Central memory CD8-positive, alpha-beta T cell (primary cell): ENCODE results near the gene CBLIF.
"Not testable (repeated sequence)": the region's sequence is repeated elsewhere in the genome, so short reads cannot be mapped to it uniquely, and the experiment has no call there.

ENCODE experiments used
- ATAC-seq: fragments of 150-1000 bp; cut with Tn5 transposase; replicated peaks from 2 replicates; pipeline ENCODE4 v1.10.0; 2022; ENCODE audit warnings: mild to moderate bottlenecking, moderate FRiP score, moderate number of reproducible peaks; ENCODE audit not compliant: poor library complexity, severe bottlenecking; ENCODE audit errors: extremely low read depth
- DNase-seq, 2 donors: peaks; one replicate each; pipeline ENCODE4 v3.0.0; 2021; ENCODE audit warnings: low spot score in 2 of 2
- H3K27ac Mint-ChIP-seq: one replicate; pipeline ENCODE4 v1.8.0; 2022; ENCODE audit warnings: low read depth, mild to moderate bottlenecking, moderate library complexity, mixed read lengths
- H3K27me3 Mint-ChIP-seq: one replicate; pipeline ENCODE4 v1.8.0; 2022; ENCODE audit warnings: mixed read lengths
- H3K36me3 Mint-ChIP-seq: one replicate; pipeline ENCODE4 v1.8.0; 2022; ENCODE audit warnings: mild to moderate bottlenecking, moderate library complexity, mixed read lengths; ENCODE audit not compliant: insufficient read depth
- H3K4me1 Mint-ChIP-seq: one replicate; pipeline ENCODE4 v1.8.0; 2022; ENCODE audit warnings: mixed read lengths
- H3K4me3 Mint-ChIP-seq: one replicate; pipeline ENCODE4 v1.8.0; 2022; ENCODE audit warnings: mild to moderate bottlenecking, moderate library complexity, mixed read lengths
- H3K9me3 Mint-ChIP-seq: one replicate; pipeline ENCODE4 v1.8.0; 2022; ENCODE audit warnings: mixed read lengths

CBLIF gene

DNA sequence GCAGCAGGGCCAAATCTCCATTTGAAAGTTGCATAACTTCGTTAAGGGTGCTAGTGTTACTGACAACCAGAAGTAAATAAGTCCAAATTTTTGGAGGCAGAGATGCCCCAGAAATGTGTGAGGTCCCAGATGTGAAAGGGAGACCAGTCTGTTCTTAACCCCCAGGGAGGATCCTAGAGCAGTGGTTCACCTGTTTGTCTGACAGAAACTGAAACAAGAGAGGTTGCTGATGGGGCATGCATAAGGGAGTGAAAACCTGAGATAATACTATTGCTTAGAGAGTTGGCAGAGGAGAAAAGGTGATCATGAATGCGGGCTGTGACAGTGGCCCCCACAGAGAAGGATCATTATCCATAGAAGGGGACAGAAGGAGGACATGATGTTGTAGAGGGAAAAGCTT, 3.8 kb downstream of the CBLIF start:
- no peak for ATAC-seq
- Mint-ChIP-seq H3K36me3 (peaks cover 1% of the 10 kb centered on the region), H3K9me3 (no peaks in the 10 kb centered on the region), H3K27me3 (peaks cover 34% of the 10 kb centered on the region), H3K4me1 (no peaks in the 10 kb centered on the region), H3K4me3 (no peak overlapping the region), H3K27ac (no peak overlapping the region)
- no peak for DNase-seq

DNA sequence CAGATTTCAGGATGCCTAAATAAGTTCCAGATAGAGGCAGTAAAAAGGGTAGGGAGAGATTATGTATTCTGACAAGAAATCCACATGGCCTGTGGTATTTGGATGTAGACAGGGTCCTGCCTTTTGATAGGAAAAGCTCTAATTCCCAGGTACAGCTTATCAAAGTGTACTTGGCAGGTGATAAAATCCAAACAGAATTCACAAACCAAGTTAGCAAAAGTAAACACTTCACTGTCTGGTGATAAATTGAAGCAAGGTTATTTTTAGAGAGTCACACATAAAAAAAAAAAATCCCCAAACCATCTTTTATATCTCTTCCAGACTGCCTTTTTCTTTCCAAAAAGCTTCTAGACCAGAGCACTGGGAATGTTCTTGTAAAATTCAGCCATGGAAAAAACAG, 5.7 kb downstream of the CBLIF start:
- no peak overlapping the region for H3K4me3 Mint-ChIP-seq
- peaks cover 48% of the 10 kb centered on the region for H3K27me3 Mint-ChIP-seq
- ATAC-seq: no peak
- H3K36me3 Mint-ChIP-seq: peaks cover 1% of the 10 kb centered on the region
- no peak for DNase-seq
- no peak overlapping the region for H3K27ac Mint-ChIP-seq
- no peaks in the 10 kb centered on the region for H3K9me3 Mint-ChIP-seq
- no peaks in the 10 kb centered on the region for H3K4me1 Mint-ChIP-seq

DNA sequence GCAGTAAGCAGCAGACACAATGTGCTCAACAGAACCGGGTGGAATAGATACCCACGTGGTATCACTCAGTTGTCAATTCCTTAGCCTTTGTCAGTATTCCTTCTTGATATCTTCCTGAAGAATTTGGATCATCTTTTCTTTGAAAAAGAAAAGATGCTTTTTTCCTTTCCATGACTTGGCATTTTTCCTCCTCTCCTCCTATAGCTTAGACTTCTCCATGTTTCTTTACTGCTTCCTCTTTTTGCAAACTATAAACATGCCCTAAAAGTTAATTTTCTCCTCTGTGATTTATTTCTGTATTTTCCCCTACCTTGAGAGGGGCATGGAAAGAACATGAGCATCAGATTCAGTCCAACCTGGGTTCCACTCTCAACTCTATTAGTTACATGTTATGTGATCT, 11.7 kb downstream of the CBLIF start:
- DNase-seq (no peak), ATAC-seq (no peak)
- no peak overlapping the region for H3K4me3 Mint-ChIP-seq
- no peaks in the 10 kb centered on the region for H3K4me1 Mint-ChIP-seq
- H3K27me3 Mint-ChIP-seq: peaks cover 49% of the 10 kb centered on the region
- H3K9me3 Mint-ChIP-seq: no peaks in the 10 kb centered on the region
- no peak overlapping the region for H3K27ac Mint-ChIP-seq
- peaks cover 2% of the 10 kb centered on the region for H3K36me3 Mint-ChIP-seq

DNA sequence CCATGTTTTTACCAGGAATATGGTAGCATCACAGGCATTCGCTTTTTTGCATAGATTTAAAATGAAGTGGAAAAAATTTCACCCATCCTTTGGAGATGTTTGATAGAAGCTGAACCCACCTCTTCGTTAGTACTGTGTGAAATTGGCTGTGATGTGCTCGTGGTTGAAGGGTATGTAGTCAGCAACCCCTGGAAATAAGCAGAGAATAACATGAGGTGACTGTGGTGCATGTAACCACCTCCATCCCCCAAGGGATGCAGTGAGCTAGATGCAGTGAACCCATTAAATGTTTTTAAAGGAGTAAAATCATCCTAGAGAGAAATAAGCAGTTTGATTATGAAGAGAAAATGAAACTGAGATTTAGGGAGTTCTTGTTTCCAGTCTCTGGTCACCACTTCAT, 15.9 kb downstream of the CBLIF start:
- Mint-ChIP-seq H3K4me3 (no peak overlapping the region), H3K36me3 (peaks cover under 1% of the 10 kb centered on the region), H3K27me3 (peaks cover 20% of the 10 kb centered on the region), H3K27ac (no peak overlapping the region), H3K9me3 (no peaks in the 10 kb centered on the region), H3K4me1 (no peaks in the 10 kb centered on the region)
- DNase-seq (no peak), ATAC-seq (no peak)

DNA sequence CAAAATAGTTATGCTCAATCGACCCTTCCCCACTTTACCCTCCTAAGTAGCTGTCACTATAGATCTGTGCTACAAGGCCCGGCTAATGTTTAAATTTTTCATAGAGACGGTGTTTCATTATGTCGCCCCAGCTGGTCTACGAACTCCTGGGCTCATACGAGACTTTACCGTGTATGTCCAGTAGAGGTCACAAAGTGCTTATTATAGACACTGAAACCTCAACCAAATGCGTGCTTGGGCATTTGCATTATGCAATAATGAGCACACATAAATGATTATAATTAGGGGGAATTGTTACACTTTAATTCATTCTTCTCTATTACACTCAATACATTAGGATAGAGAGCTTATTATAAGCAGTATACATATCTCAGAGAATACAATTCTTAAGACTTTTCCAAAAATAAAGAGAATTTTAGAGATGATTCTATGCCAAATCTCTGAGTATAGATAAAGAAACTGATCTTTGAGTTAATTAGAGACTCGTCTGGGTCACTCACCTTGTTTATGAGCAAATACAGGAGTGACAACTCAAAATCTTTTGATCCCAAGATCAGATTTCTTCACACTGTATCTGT, 22.2 kb downstream of the CBLIF start:
- Mint-ChIP-seq H3K4me1 (peaks cover 6% of the 10 kb centered on the region), H3K36me3 (no peaks in the 10 kb centered on the region), H3K9me3 (no peaks in the 10 kb centered on the region), H3K27ac (no peak overlapping the region), H3K27me3 (peaks cover 20% of the 10 kb centered on the region), H3K4me3 (no peak overlapping the region)
- ATAC-seq (peak; percentile 28), DNase-seq (no peak)

DNA sequence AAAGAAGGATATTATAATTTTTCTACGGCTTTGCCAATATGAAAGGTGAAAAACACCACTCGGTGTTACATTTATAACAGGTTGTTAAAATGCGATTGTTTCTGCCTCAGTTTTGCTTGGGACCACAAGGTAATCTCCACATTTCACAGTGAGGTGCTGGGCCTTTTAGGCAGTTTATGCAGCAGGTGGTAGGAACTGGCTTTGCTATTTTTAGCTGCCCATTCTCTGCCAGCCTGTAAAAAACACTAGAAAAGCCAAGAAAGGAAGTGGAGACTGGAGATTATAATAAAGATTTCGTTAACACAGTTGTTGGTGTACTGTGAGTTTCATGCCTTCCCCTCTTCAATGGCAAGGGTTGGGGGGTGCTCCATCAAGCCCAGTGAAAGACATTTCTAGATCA, 26.7 kb downstream of the CBLIF start:
- DNase-seq: no peak
- H3K27me3 Mint-ChIP-seq: peaks cover 9% of the 10 kb centered on the region
- H3K4me1 Mint-ChIP-seq: peaks cover 11% of the 10 kb centered on the region
- H3K36me3 Mint-ChIP-seq: peaks cover 1% of the 10 kb centered on the region
- no peak for ATAC-seq
- H3K9me3 Mint-ChIP-seq: no peaks in the 10 kb centered on the region
- H3K27ac Mint-ChIP-seq: no peak overlapping the region
- H3K4me3 Mint-ChIP-seq: no peak overlapping the region

DNA sequence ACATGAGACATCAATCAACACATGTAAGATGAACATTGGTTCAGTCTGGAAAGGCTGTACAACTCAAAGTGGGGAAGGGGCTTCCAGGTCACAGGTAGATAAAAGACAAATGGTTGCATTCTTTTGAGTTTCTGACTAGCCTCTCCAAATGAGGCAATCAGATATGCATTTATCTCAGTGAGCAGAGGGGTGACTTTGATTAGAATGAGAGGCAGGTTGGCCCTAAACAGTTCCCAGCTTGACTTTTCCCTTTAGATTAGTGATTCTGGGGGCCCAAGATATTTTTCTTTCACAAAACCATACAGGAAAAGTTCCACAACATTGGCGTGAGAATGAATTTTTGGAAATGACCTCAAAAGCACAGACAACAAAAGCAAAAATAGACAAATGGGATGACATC, 28.9 kb downstream of the CBLIF start:
- not testable (repeated sequence) for H3K36me3 Mint-ChIP-seq, ATAC-seq, DNase-seq, H3K4me3 Mint-ChIP-seq, H3K27me3 Mint-ChIP-seq, H3K27ac Mint-ChIP-seq, H3K9me3 Mint-ChIP-seq, H3K4me1 Mint-ChIP-seq

DNA sequence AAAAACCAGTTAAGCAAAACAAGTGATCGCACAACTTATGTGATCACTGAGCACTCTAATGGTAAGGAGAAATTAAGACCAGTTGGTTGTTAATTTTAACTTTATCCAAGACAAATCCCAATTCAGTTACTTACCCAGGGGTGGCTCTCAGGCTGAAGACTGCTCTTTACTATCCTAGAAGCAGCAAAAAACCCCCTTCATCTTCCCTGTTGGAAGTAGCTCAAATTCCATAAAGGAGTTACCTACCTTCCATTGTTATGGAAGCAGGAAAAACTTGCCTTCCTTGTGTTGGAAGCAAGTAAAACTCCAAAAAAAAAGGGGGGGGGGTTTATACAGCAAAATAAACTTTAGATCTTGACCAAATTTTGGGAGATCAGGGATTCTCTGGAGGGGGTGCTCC, 29.5 kb downstream of the CBLIF start:
- Mint-ChIP-seq H3K27me3 (no peaks in the 10 kb centered on the region), H3K4me3 (no peak overlapping the region), H3K4me1 (peaks cover 12% of the 10 kb centered on the region), H3K36me3 (peaks cover 5% of the 10 kb centered on the region), H3K9me3 (no peaks in the 10 kb centered on the region), H3K27ac (no peak overlapping the region)
- no peak for DNase-seq
- no peak for ATAC-seq

DNA sequence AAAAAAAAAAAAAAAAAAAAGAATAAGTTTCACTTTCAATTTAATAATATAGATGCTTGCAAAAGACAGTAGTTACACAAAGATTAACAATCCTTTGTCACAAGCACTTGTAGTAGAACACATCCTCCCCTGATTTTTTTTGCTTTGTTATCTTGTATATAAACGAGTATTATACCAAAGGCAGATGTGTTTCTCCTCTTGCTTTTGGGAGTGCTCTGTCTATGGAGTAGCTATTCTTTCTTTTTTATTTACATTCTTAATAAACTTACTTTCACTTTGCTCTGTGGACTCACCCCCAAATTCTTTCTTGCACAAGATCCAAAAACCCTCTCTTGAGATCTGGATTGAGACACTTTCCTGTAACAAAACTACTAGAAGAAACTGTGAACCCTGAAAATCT, 31.3 kb downstream of the CBLIF start:
- no peak for DNase-seq
- H3K4me3 Mint-ChIP-seq: peak overlapping the region; percentile 50
- H3K27ac Mint-ChIP-seq: no peak overlapping the region
- no peaks in the 10 kb centered on the region for H3K9me3 Mint-ChIP-seq
- H3K36me3 Mint-ChIP-seq: peaks cover 11% of the 10 kb centered on the region
- ATAC-seq: no peak
- no peaks in the 10 kb centered on the region for H3K27me3 Mint-ChIP-seq
- peaks cover 17% of the 10 kb centered on the region for H3K4me1 Mint-ChIP-seq

DNA sequence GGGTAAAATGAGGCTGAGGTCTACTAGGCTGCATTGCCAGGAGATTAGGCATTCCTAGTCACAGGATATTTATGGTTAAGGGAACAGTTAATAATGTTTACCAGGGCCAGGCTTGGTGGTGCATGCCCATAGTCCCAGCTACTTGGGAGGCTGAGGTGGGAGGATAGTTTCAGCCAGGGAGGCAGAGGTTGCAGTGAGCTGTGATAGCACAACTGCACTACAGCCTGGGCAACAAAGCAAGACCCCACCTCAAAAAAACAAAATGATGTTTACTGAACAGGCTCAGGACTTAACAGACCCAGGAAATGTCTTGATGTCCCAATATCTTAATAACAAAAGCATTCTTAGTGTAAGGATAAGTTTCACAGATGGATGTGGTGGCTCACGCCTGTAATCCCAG, 31.9 kb downstream of the CBLIF start:
- no peak for DNase-seq
- H3K27ac Mint-ChIP-seq: no peak overlapping the region
- H3K4me3 Mint-ChIP-seq: no peak overlapping the region
- H3K9me3 Mint-ChIP-seq: no peaks in the 10 kb centered on the region
- peaks cover 13% of the 10 kb centered on the region for H3K36me3 Mint-ChIP-seq
- no peak for ATAC-seq
- peaks cover 17% of the 10 kb centered on the region for H3K4me1 Mint-ChIP-seq
- H3K27me3 Mint-ChIP-seq: no peaks in the 10 kb centered on the region

DNA sequence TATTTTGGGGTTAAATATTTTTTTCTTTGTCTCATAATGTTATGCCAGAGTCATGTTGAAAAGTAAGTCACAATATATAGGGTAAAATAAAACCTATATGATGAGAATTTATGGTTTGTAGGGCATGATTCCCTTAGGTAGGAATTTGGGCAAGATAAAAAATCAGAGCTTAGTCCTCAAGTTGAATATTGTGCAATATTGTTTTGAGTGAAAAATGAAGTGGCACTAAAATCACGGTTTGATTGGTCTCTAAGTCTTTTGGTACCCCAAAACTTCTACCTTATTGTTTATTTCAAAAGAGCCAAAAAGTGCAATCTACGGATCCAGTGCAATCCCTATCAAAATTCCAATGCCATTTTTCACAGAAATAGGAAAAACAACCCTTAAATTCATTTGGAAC, 33.1 kb downstream of the CBLIF start:
- DNase-seq: no peak
- H3K27ac Mint-ChIP-seq: no peak overlapping the region
- peaks cover 17% of the 10 kb centered on the region for H3K4me1 Mint-ChIP-seq
- H3K9me3 Mint-ChIP-seq: no peaks in the 10 kb centered on the region
- ATAC-seq: no peak
- H3K4me3 Mint-ChIP-seq: peak overlapping the region; percentile 38
- no peaks in the 10 kb centered on the region for H3K27me3 Mint-ChIP-seq
- peaks cover 13% of the 10 kb centered on the region for H3K36me3 Mint-ChIP-seq

DNA sequence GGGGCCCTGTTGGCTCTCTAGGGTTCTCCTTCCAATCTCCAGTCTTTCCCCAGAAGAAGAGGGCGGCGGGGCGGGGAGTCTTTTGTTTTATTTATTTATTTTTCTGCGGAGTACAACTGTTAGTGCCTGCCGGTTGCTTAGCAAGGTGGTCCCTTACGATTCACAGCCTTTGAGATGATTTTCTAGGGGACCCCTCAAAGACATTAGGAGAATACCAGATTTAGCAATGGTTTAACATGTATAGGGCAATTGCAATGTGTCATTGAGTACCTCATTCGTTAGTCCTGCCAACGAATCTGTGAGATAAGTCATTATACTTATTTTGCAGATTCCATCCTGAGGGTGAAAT, 34.4 kb downstream of the CBLIF start:
- H3K36me3 Mint-ChIP-seq: peaks cover 18% of the 10 kb centered on the region
- ATAC-seq (no peak), DNase-seq (no peak)
- no peaks in the 10 kb centered on the region for H3K27me3 Mint-ChIP-seq
- peaks cover 21% of the 10 kb centered on the region for H3K4me1 Mint-ChIP-seq
- H3K4me3 Mint-ChIP-seq: peak overlapping the region; percentile 89
- H3K27ac Mint-ChIP-seq: peak overlapping the region; percentile 87
- no peaks in the 10 kb centered on the region for H3K9me3 Mint-ChIP-seq

DNA sequence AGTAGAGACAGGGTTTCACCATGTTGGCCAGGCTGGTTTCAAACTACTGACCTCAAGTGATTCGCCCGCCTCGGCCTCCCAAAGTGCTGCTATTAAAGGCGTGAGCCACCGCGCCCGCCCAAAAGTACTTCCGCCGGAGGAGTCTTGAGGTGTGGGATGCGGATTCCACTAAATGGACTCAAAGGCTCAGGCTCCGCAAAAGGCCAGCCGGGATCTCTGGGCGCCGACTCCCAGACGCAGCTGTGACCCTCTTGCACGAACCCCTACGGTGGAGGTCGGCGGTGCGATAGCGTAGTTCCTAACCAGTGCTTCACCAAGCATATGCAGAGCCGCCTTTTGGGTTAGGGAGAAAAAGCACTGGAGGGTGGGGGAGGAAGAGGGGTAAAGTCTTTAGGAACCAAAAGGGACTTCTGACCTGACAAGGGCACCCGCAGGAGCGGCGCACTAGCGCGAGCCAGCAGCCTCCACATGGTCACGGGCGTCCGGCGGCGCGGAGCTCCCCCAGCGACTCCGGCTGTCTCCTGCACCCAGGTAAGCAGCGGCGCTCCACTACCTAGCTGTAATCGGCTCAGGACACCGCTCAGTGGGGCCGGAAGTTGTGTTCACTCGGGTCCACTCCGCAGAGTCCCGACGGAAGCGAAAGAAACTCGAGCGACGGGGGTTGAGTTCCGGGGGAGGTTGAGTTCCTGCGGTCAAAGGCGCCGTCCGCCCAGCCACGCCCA, 34.9 kb downstream of the CBLIF start, which contains the start of gene MRPL16:
TSS of gene MRPL16 (minus strand) at position 590 of the 722 bp plus-strand sequence. CDS start at position 470, 120 bp downstream.
- Mint-ChIP-seq H3K4me1 (peaks cover 21% of the 10 kb centered on the region), H3K36me3 (peaks cover 20% of the 10 kb centered on the region), H3K4me3 (peak within 1 kb of the TSS; percentile 89), H3K27ac (peak within 1 kb of the TSS; percentile 87), H3K27me3 (no peaks in the 10 kb centered on the region), H3K9me3 (no peaks in the 10 kb centered on the region)
- peak; percentile 99 for ATAC-seq
- peak; percentile 76 to 81 for DNase-seq
